Adipose tissue (tissue), 3 donors: ENCODE data around the gene CAMK2D. TPM values are rescaled to one million over a fixed set of nuclear protein-coding genes. Genes with fewer than 3 reads are reported as not detected.

Experiments
- H3K27ac ChIP-seq: one replicate; pipeline ENCODE4 v1.5.1; 2013; ENCODE audit warnings: low read depth, low read length
- WGBS, 3 donors: extraction: QIAGEN DNeasy Blood & Tissue Kit; methylation state at CpG; one replicate each; pipeline ENCODE4 v1.1.7; 2013; 5-methylcytosine and 5-hydroxymethylcytosine counted together
- polyA plus RNA-seq, 3 donors: library from polyadenylated mRNA; stranded (reverse); fragments of 200-250 nt; gene quantifications; one replicate each; pipeline ENCODE4 v1.2.3, GENCODE V29; 2013
- donor health status: healthy with polysubstance abuse.
- donor health status: Bipolar disorder and iron deficiency.
- donor health status: healthy.

CAMK2D gene
- polyA plus RNA-seq, 3 donors: 6.1 to 28.6 (median 26.5) TPM

GRCh38 chr4:113564493-113564892 is 197.0 kb downstream of the CAMK2D start:
- H3K27ac ChIP-seq: no peak overlapping the region
- 59 to 91% (median 71%) methylated on average over 3 of the region's 3 CpGs for WGBS, 3 donors

- WGBS, 3 donors: 70 to 94% (median 83%) methylated on average over 5 of the region's 5 CpGs
- no peak overlapping the region for H3K27ac ChIP-seq
These were observed 197.7 kb downstream of the CAMK2D start for GRCh38 chr4:113563691-113564378.

DNA sequence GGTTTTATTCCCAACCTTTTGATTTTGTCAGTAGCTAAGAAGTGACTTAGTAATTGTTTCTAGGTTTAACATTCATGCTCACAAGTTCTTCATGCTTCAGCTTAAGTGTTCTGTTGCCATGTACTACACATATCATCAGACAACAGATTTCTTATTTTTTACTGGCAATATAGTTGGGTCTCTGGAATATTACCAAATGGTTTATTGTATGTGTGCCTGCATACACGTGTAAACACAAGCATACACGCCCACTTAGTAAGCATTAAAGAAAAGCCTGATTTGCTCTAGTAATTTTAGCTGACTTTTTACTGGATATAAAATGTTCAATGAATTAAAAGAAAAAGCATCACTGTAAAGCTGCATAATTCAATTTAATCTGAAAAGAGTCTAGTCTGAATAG is 199.8 kb downstream of the CAMK2D start:
- WGBS, 3 donors: 80 to 87% (median 84%) methylated on average over 2 of the region's 2 CpGs
- no peak overlapping the region for H3K27ac ChIP-seq

DNA sequence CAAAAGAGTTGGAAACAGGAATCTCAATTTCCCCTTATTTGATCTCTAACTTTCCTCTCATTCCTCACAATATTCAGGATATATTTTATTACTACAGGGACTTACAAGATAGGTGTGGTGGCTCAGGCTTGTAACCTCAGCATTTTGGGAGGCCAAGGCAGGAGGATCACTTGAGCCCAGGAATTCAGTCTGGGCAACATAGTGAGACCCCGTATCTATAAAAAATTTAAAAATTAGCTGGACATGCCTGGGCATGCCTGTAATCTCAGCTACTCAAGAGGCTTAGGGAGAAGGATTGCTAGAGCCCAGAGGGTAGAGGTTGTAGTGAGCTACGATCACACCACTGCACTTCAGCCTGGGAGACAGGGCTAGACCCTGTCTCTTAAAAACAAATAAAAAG is 200.4 kb downstream of the CAMK2D start:
- 94 to 97% (median 96%) methylated on average over 2 of the region's 2 CpGs for WGBS, 3 donors
- no peak overlapping the region for H3K27ac ChIP-seq

DNA sequence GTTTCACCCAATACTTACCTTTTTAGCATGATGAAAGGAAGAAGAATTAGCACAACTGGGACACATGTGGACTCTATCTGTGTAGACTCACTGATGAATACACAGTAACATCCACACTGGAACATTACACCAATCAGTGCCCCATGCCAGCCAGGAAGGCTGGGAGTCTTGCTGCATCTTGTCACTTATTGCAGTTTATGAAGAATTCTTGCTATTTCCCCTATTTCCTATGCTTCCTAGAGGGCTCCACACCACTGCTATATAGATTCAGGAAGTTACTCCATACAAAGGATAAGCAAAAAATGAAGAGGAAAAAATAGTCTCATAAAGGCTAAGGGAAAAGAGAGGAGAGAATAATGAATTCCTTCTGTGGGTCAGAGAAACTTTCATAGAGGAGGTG is 201.0 kb downstream of the CAMK2D start:
- no peak overlapping the region for H3K27ac ChIP-seq

GRCh38 chr4:113559947-113560346 is 201.6 kb downstream of the CAMK2D start:
- WGBS, 3 donors: 93 to 94% (median 93%) methylated on average over 5 of the region's 5 CpGs

GRCh38 chr4:113556382-113557134 is 205.0 kb downstream of the CAMK2D start:
- H3K27ac ChIP-seq: no peak overlapping the region
- WGBS, 3 donors: 89 to 96% (median 91%) methylated on average over 4 of the region's 4 CpGs

More at GRCh38 chr4:113559947-113560346, 201.6 kb downstream of the CAMK2D start:
- no peak overlapping the region for H3K27ac ChIP-seq

DNA sequence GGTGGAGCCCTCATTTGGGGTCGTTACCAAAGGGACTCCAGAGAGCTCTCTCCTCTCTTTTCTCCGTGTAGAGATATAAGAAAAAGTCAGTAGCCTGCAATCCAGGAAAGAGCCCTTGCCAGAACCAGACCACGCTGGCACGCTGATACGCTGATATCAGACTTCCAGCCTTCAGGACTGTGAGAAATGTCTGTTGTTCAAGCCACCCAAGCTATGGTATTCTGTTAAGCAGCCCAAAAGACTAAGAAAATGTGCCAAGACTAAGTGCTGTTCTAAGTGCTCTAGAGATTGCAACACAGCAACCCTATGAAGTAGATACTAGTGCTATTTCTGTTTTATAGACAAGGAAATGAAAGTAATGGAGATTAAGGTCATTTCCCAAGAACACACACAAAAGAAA is 205.7 kb downstream of the CAMK2D start:
- no peak overlapping the region for H3K27ac ChIP-seq
- 57 to 82% (median 77%) methylated on average over 5 of the region's 5 CpGs for WGBS, 3 donors

- 96 to 97% (median 97%) methylated on average over 3 of the region's 3 CpGs for WGBS, 3 donors
These were observed 208.5 kb downstream of the CAMK2D start for GRCh38 chr4:113553082-113553481.

GRCh38 chr4:113550510-113550909 is 211.0 kb downstream of the CAMK2D start:
- 96 to 100% (median 98%) methylated on average over 2 of the region's 2 CpGs for WGBS, 3 donors
- no peak overlapping the region for H3K27ac ChIP-seq

More at GRCh38 chr4:113553082-113553481, 208.5 kb downstream of the CAMK2D start:
- no peak overlapping the region for H3K27ac ChIP-seq

GRCh38 chr4:113548303-113548702 is 213.2 kb downstream of the CAMK2D start:
- no peak overlapping the region for H3K27ac ChIP-seq
- 97 to 100% (median 97%) methylated on average over 1 of the region's 1 CpG for WGBS, 3 donors

- 13 to 17% (median 14%) methylated on average over 5 of the region's 5 CpGs for WGBS, 3 donors
These were observed 214.0 kb downstream of the CAMK2D start for GRCh38 chr4:113547487-113548042.

GRCh38 chr4:113541933-113542332 is 219.6 kb downstream of the CAMK2D start:
- no peak overlapping the region for H3K27ac ChIP-seq

More at GRCh38 chr4:113547487-113548042, 214.0 kb downstream of the CAMK2D start:
- no peak overlapping the region for H3K27ac ChIP-seq

- H3K27ac ChIP-seq: no peak overlapping the region
- 70 to 90% (median 82%) methylated on average over 1 of the region's 1 CpG for WGBS, 3 donors
These were observed 220.7 kb downstream of the CAMK2D start for GRCh38 chr4:113540859-113541258.

GRCh38 chr4:113539408-113539807 is 222.1 kb downstream of the CAMK2D start:
- 28 to 84% (median 84%) methylated on average over 3 of the region's 3 CpGs for WGBS, 3 donors
- H3K27ac ChIP-seq: no peak overlapping the region

DNA sequence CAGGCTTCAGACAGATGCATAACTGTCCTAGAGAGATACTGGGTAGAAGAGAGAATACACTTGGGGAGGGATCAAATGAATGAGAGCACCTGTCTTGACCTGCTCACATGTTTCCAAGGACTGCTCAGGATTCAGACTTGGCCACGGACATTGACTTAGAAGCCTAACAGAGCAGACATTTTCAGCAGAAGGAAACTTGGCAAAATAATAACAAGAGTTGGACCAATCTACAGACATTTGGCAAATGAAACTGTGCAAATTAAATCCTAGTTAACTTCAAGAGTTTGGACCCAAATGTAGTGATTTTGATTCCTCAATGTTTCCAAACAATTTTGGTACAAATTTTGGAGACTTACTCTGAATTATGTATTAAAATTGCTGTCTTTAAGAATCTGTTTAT is 223.9 kb downstream of the CAMK2D start:
- WGBS, 3 donors: 33 to 54% (median 50%) methylated on average over 1 of the region's 1 CpG
- no peak overlapping the region for H3K27ac ChIP-seq

DNA sequence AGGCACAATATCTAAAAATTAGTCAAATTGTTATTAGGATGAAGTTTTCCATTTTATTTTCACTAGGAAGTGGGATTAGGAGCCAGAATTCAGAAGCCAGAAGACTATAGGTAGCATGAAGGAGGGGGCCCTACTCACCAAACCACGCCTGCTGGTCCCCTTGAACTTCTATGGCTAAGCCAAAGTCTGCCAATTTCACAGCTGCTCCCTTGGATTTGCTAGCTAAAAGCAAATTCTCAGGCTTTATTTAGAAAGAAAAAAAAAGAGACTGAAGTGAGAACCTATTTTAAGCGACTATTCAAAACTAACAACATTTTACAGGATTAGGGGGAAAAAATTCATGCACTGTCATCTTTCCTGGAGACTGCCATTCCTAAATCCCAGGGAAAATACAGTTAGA is 224.3 kb downstream of the CAMK2D start:
- H3K27ac ChIP-seq: no peak overlapping the region
- 39 to 68% (median 57%) methylated on average over 2 of the region's 2 CpGs for WGBS, 3 donors

- no peak overlapping the region for H3K27ac ChIP-seq
- WGBS, 3 donors: 48 to 83% (median 76%) methylated on average over 1 of the region's 1 CpG
These were observed 226.8 kb downstream of the CAMK2D start for GRCh38 chr4:113534711-113535110.

- 92 to 97% (median 92%) methylated on average over 2 of the region's 2 CpGs for WGBS, 3 donors
- H3K27ac ChIP-seq: no peak overlapping the region
These were observed 230.0 kb downstream of the CAMK2D start for GRCh38 chr4:113531572-113531971.
